Stimulated activated CD4-positive, alpha-beta T cell treated with anti-CD3 and anti-CD28 coated beads, Interleukin-1b, Interleukin-23, amount 100 ng/mL, for 4 hours (primary cell): Measurements from ENCODE around the gene ZNF446.
A peak's percentile ranks its signal among the peaks of the same experiment; 100 is the strongest.
"Not testable (repeated sequence)": the region's sequence is repeated elsewhere in the genome, so short reads cannot be mapped to it uniquely, and the experiment has no call there.

Experiments used
- DNase-seq, 2 donors: peaks; one replicate each; pipeline ENCODE4 v3.0.0-alpha.2; 2020; ENCODE audit warnings: low read depth in 2 of 2

The ZNF446 gene

GRCh38 chr19:58475714-58476497, at the start of gene ZNF446:
TSS of gene ZNF446 (plus strand) at chr19:58476352. CDS start at chr19:58477219, 867 bp downstream.
- DNase-seq = peak; percentile 85 to 88

- DNase-seq = no peak
These were observed 47.5 kb upstream of the ZNF446 start for GRCh38 chr19:58428617-58429016.

- DNase-seq = no peak
These were observed 46.4 kb upstream of the ZNF446 start for GRCh38 chr19:58429745-58430144.

GRCh38 chr19:58434217-58434616, 41.9 kb upstream of the ZNF446 start:
- DNase-seq = no peak

- peak; percentile 79 to 86 for DNase-seq
These were observed 36.3 kb upstream of the ZNF446 start, which contains the start of gene ZNF132 for GRCh38 chr19:58439576-58440554. TSS of gene ZNF132 (minus strand) at chr19:58440153. CDS start at chr19:58439821, 332 bp downstream.

- DNase-seq = no peak
These were observed 35.6 kb upstream of the ZNF446 start for GRCh38 chr19:58440556-58440955.

- DNase-seq = not testable (repeated sequence)
These were observed 33.2 kb upstream of the ZNF446 start for GRCh38 chr19:58442986-58443385.

GRCh38 chr19:58448860-58449259, 27.3 kb upstream of the ZNF446 start:
- DNase-seq = not testable (repeated sequence)

GRCh38 chr19:58449980-58450379, 26.2 kb upstream of the ZNF446 start:
- not testable (repeated sequence) for DNase-seq

- DNase-seq = no peak
These were observed 25.2 kb upstream of the ZNF446 start for GRCh38 chr19:58450856-58451357.

- peak; percentile 92 to 93 for DNase-seq
These were observed 24.6 kb upstream of the ZNF446 start, which contains the start of gene ZNF324B for GRCh38 chr19:58451358-58452101. TSS of gene ZNF324B (plus strand) at chr19:58451622. CDS start at chr19:58453702, 2,080 bp downstream.

- DNase-seq = no peak
These were observed 22.4 kb upstream of the ZNF446 start for GRCh38 chr19:58453743-58454142.

GRCh38 chr19:58455306-58455705, 20.8 kb upstream of the ZNF446 start:
- DNase-seq = no peak

- no peak for DNase-seq
These were observed 20.0 kb upstream of the ZNF446 start for GRCh38 chr19:58456111-58456510.

GRCh38 chr19:58460039-58460438, 16.1 kb upstream of the ZNF446 start:
- no peak for DNase-seq

GRCh38 chr19:58466089-58466759, 9.9 kb upstream of the ZNF446 start:
- DNase-seq = no peak

GRCh38 chr19:58466760-58467589, 9.2 kb upstream of the ZNF446 start, which contains the start of gene ZNF324:
TSS of gene ZNF324 (plus strand) at chr19:58467080. CDS start at chr19:58469186, 2,106 bp downstream.
- DNase-seq = peak; percentile 94 to 97

- no peak for DNase-seq
These were observed 7.8 kb upstream of the ZNF446 start for GRCh38 chr19:58468216-58468839.
